NCI-H524 treated with DMSO at 0.1 percent for 48 hours (cell line): ENCODE results near the gene ALDH1A2.
A peak's percentile ranks its signal among the peaks of the same experiment; 100 is the strongest.
"Not testable (repeated sequence)": the region's sequence is repeated elsewhere in the genome, so short reads cannot be mapped to it uniquely, and the experiment has no call there.

Experiments
- DNase-seq: peaks from one replicate; lab custom pipeline; 2025; lab: John Stamatoyannopoulos, UW

ALDH1A2 gene

DNA sequence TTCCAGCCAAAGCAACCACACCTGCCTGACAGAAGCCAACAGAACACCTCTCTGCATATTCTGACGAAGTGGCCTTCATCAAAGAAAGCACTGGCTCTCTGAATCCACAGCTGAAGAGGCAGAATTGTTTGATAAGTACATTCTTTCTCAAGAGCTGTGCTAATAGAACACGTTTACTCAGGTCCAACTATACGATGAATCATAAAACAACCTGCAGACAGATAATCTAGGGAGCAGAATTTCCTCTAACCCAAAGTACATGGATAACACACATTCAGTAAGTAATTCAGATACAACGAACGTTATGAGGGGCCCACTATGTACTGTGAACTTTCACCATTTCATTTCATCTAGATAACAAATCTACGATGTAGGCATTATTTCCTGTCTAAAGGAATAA is 25.4 kb downstream of the ALDH1A2 start:
- no peak for DNase-seq

- DNase-seq, result no peak
Observed at GRCh38 chr15:58039079-58040035, 26.2 kb downstream of the ALDH1A2 start.

DNA sequence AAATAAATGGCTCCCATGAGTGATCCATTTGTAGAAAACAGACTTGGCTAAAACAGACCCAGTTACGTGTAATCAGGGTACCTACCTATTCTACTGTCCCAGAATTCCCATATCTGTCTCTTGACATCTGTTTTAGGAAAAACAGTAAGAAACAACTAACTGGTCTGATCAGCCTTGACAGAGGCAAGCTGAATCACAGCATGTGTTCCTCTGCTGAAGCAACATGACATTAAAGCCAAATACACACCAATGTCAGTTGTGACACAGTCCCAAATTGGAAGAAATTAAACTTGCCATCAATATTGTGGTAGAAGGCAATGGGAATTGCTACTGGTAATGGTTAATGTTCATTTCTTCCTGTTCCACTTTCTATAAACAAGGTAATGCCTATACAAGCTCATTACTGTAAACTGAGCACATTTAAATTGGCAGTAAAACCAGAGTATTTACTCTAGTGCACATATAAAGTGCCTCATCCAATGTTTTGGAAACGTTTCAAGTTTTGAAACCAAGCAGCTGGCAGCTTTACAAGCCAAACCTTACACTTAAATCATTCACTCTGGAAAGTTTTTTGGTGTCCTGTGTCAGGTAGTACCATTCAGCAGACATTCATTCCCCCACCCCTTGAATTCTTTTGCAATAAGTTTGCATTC is 27.0 kb downstream of the ALDH1A2 start:
- DNase-seq, result peak; percentile 26

DNA sequence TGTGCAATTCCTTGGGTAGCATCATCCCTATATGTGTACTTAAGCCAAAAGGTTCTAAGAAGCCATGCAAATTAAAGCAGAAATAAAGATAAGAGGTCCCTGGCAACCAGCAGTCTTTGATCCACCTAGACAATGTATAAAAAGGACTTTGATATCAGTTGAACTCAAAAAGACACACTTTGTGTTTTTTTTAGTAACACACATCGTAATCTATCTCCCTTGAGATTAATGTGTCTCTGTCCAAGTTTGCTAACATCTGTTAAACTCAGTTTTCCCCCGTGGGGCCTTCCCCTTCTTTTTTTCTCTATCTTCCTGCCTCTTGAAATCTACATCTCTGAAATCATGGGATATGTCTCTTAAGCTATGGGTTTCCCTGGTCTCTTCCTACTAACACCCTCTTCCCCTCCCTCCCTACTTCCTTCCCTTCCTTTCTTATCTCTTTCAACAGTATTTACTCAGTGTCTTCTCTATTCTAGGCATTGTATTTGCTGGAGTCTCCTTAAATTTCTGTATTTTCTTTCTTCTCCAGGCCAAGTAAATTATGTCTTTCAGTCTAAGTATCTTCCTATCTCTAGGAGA is 27.7 kb downstream of the ALDH1A2 start:
- DNase-seq, result no peak

- no peak for DNase-seq
Observed at GRCh38 chr15:58036579-58036978, 28.9 kb downstream of the ALDH1A2 start.

DNA sequence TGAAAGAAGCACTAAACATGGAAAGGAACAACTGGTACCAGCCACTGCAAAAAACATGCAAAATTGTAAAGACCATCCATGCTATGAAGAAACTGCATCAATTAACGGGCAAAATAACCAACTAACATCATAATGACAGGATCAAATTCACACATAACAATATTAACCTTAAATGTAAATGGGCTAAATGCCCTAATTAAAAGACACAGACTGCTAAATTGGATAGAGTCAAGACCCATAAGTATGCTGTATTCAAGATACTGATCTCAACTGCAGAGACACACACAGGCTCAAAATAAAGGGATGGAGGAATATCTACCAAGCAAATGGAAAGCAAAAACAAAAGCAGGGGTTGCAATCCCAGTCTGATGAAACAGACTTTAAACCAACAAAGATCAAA is 37.1 kb downstream of the ALDH1A2 start:
- DNase-seq, result not testable (repeated sequence)

GRCh38 chr15:58026552-58026951 is 39.0 kb downstream of the ALDH1A2 start:
- no peak for DNase-seq

GRCh38 chr15:58026051-58026450 is 39.5 kb downstream of the ALDH1A2 start:
- DNase-seq, result no peak

DNA sequence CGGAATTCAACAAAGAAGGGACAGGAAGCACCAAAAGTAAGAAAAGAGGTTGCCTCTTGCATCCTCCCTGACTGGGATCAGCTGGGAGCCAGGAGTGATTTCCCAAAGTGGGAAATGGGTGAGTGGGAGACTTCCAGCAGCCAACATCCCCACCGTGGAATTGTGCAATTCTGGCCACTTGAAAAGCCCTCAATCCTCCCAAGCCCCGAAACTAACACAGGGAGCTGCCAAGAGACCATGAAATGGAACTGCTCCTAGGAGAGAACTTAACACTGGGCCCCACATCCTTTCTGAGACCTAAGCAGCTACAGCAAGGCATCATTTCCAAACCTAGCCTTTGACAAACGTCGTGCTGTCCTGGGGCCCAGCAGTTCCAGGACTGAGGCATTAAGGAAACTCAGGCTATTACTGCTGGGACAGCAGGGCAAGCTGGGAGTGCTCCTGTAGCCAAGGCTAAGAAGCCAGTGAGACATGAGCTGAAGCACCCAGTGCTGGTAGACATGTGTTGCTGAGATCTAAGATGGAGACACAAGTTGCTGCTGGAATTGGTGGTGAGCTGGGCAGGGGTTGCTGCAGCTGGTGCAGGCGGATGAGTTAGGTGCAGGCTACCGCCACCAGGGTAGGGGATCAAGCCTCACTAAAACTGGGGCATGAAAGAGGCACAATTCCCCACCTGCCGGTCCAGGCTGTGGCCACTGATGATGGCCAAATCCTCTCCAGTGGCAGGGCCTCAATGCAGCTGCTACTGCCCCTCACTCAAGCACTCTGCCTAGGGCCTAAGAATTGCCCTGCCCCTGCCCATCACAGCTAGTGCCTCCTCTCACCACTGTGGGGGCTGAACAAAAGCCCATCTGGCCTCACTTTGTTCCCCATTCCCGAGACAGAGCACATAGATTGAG is 43.9 kb downstream of the ALDH1A2 start:
- DNase-seq, result no peak

GRCh38 chr15:58019503-58020376 is 45.8 kb downstream of the ALDH1A2 start:
- peak; percentile 49 for DNase-seq

- no peak for DNase-seq
Observed at GRCh38 chr15:58017869-58018268, 47.6 kb downstream of the ALDH1A2 start.

- no peak for DNase-seq
Observed at GRCh38 chr15:58016581-58017175, 48.8 kb downstream of the ALDH1A2 start.

- no peak for DNase-seq
Observed at GRCh38 chr15:58015565-58015964, 49.9 kb downstream of the ALDH1A2 start.

- no peak for DNase-seq
Observed at GRCh38 chr15:58014470-58014869, 51.0 kb downstream of the ALDH1A2 start.

GRCh38 chr15:58014040-58014439 is 51.5 kb downstream of the ALDH1A2 start:
- DNase-seq, result no peak

DNA sequence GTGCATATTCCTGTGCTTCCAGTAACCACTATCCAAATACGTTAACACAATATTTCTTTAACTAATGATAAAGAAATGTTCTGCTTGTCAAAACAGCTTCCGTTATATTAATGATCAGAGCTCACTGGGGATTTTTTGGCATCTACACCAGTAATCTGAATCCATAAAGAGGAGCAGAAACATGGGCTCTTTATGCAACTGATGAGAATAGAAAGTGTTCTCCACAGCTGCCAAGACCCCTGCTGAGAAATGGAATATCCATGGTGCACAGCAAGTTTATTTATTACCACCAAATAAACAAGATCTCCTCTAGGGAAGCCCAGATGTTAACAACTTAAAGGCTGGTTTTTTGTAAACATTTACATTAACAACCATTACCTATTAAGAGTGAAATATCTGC is 54.5 kb downstream of the ALDH1A2 start:
- no peak for DNase-seq

DNA sequence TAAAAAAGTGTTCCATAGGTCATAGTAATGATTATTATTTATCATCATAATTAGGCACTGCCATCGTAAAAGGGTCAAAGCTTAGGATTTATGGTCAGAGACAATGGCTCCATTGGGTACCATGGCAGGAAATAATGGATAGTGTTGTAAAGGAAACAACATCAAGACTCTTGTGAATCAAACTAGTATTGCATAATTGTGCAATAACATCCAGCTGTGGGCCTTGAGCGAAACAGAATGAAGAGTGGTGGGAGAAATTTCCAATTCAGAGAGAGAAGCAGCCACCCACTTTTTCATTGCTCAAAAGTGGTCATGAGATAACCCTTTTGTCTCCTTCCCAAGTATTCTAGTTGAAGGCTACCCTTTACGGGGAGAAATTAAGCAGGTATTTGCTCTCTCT is 61.7 kb downstream of the ALDH1A2 start:
- no peak for DNase-seq

DNA sequence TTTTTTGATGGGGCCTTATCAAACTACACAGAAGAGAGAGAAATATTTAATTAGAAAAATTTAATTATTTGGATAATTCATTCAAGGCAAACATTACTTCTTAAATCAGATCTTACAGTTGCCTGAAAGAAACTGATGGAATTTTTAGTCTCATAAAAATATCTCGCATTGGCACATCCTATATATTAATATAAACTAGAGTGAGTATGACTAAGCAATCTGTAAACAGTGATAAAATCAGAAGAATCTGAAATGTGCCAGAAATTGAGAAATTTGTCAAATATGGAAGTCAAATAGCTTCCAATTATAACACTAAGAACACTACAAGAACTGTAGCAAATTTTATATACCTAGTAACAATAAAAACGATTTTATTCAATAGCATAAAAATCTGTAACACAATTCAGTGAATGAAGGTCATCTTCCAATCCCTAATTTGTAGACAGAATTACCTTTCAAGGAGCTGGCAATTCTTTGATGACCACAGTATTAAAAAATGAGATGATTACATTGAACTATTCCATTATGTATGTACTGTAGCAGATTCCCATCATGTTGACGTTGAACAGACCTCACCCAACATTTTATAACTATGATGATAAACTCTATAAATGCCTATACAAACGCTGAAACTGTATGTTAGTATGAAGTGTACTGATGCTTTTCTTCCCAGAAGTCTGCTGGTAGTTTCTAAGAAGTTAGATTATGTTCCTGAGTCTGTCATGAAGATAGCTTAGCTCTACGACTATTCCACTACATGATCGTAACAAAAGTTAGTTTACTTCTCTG is 63.0 kb downstream of the ALDH1A2 start:
- no peak for DNase-seq

- not testable (repeated sequence) for DNase-seq
Observed at GRCh38 chr15:57999699-58000098, 65.8 kb downstream of the ALDH1A2 start.

DNA sequence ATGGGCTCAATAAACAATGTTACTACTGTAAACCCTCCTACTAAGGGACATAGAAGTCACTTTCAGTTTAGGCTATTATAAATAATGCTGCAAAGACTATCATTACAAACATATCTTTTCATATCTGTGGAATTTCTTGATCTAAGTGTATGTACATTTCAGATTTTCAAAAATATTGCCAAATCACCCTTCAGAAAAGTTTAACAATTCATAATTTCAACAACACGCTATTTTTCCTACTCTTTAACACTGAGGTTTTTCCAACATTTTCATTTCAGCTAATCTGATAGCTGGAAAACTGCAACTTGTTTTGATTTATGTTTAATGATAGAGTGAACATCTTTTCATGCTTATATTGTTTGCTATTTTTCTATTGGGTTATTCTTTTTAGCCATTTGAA is 69.0 kb downstream of the ALDH1A2 start:
- DNase-seq, result no peak
